Measurements from ENCODE around the gene MAPK8IP3. TPM values are rescaled to one million over a fixed set of nuclear protein-coding genes. Genes with fewer than 3 reads are reported as not detected.

Gene MAPK8IP3
- total RNA-seq, 2 experiments from 2014 or later = 290 to 297 TPM

DNA sequence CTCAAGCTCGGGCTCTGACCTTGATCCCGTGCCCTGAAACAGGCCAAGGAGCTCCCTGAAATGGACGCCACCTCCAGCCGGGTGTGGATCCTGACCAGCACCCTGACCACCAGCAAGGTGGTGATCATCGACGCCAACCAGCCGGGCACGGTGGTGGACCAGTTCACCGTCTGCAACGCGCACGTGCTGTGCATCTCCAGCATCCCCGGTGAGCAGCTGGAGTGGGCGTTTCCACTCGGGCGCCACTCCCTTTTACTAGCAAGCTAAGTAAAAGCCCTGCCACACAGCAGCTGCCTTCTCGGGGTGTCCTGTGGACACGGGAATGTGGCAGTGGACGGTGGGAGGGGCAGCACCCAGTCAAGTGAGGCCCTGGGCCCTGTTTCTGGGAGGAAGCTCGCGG lies 59.0 kb downstream of the MAPK8IP3 start:
- DNase-seq = no peak
- POLR2A ChIA-PET = interaction anchor here (1.3 to 1.9 kb wide), 3 partner anchors 9 to 59 kb away, joined by 3 to 7 read pairs (median 5); partner anchors contain the start of genes MAPK8IP3, NUBP2 and SPSB3
- H3K27me3 ChIP-seq (ENCODE audit: control insufficient read depth in 1 of 2, insufficient read depth in 2 of 2, low read length in 2 of 2) = no peaks in the 10 kb centered on the region
- TF ChIP-seq, protein P1, sequence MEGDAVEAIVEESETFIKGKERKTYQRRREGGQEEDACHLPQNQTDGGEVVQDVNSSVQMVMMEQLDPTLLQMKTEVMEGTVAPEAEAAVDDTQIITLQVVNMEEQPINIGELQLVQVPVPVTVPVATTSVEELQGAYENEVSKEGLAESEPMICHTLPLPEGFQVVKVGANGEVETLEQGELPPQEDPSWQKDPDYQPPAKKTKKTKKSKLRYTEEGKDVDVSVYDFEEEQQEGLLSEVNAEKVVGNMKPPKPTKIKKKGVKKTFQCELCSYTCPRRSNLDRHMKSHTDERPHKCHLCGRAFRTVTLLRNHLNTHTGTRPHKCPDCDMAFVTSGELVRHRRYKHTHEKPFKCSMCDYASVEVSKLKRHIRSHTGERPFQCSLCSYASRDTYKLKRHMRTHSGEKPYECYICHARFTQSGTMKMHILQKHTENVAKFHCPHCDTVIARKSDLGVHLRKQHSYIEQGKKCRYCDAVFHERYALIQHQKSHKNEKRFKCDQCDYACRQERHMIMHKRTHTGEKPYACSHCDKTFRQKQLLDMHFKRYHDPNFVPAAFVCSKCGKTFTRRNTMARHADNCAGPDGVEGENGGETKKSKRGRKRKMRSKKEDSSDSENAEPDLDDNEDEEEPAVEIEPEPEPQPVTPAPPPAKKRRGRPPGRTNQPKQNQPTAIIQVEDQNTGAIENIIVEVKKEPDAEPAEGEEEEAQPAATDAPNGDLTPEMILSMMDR (IDR thresholded peaks at IDR 0.05) = no peak
- peaks cover 2% of the 10 kb centered on the region for H3K4me1 Mint-ChIP-seq (ENCODE audit: low read depth)
- H3K9me3 ChIP-seq (ENCODE audit: control insufficient read depth in 1 of 2, insufficient read depth in 1 of 2, low read length in 2 of 2) = no peaks in the 10 kb centered on the region
- peaks cover 3% of the 10 kb centered on the region for H3K4me1 ChIP-seq (ENCODE audit: insufficient read depth, low read length)
- no peak overlapping the region for H3K27ac Mint-ChIP-seq
- intact Hi-C loops (cut with DNase I, micrococcal nuclease) = loop anchor here in 1 of 2 experiments (5.0 kb wide), 1 partner anchor 177 kb away; the partner anchor contains the start of gene MSRB1
- H3K27me3 Mint-ChIP-seq = no peaks in the 10 kb centered on the region
- H3K27ac ChIP-seq (ENCODE audit: low read depth in 1 of 2, low read length in 2 of 2) = no peak overlapping the region
- H3K36me3 Mint-ChIP-seq (ENCODE audit: low read depth) = peaks cover 32% of the 10 kb centered on the region
- H3K9me3 Mint-ChIP-seq = no peaks in the 10 kb centered on the region
- no peak for ATAC-seq (ENCODE audit: poor library complexity)
- H3K36me3 ChIP-seq (ENCODE audit: insufficient read depth, low read length) = peaks cover 72% of the 10 kb centered on the region
- no peak overlapping the region for H3K4me3 Mint-ChIP-seq
- H3K4me3 ChIP-seq (ENCODE audit: low read length) = no peak overlapping the region
- CTCF ChIA-PET = interaction anchor here (0.9 kb wide), 1 partner anchor 59 kb away, joined by 3 read pairs; no protein-coding TSS in a partner anchor

DNA sequence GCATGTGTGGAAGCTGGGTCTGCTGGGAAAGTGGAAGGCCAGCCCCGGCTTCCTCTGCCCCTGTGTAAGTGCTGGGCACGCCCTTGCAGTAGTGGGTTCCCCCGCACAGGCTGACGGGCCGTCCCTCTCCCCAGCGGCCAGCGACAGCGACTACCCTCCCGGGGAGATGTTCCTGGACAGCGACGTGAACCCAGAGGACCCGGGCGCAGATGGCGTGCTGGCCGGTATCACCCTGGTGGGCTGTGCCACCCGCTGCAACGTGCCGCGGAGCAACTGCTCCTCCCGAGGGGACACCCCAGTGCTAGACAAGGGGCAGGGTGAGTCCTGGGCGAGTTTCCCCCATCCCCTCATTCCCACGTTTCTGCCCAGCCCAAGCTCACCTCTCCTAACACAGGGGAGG lies 59.8 kb downstream of the MAPK8IP3 start:
- Histone ChIP-seq H3K27ac (ENCODE audit: low read depth in 1 of 2, low read length in 2 of 2) (no peak overlapping the region), H3K9me3 (ENCODE audit: control insufficient read depth in 1 of 2, insufficient read depth in 1 of 2, low read length in 2 of 2) (no peaks in the 10 kb centered on the region), H3K36me3 (ENCODE audit: insufficient read depth, low read length) (peaks cover 68% of the 10 kb centered on the region), H3K4me1 (ENCODE audit: insufficient read depth, low read length) (peaks cover 12% of the 10 kb centered on the region), H3K4me3 (ENCODE audit: low read length) (no peak overlapping the region), H3K27me3 (ENCODE audit: control insufficient read depth in 1 of 2, insufficient read depth in 2 of 2, low read length in 2 of 2) (no peaks in the 10 kb centered on the region)
- Mint-ChIP-seq H3K9me3 (no peaks in the 10 kb centered on the region), H3K27me3 (no peaks in the 10 kb centered on the region), H3K27ac (no peak overlapping the region), H3K4me1 (ENCODE audit: low read depth) (peaks cover 5% of the 10 kb centered on the region), H3K36me3 (ENCODE audit: low read depth) (peaks cover 36% of the 10 kb centered on the region), H3K4me3 (peak overlapping the region; percentile 4)
- DNase-seq (no peak), ATAC-seq (ENCODE audit: poor library complexity) (no peak)
- intact Hi-C loops (cut with DNase I, micrococcal nuclease) = loop anchor here in 1 of 2 experiments (5.0 kb wide), 1 partner anchor 176 kb away; the partner anchor contains the start of gene MSRB1
- TF ChIP-seq, protein P1 (IDR thresholded peaks at IDR 0.05) = no peak
- ChIA-PET POLR2A (interaction anchor here (1.6 to 1.9 kb wide), 2 partner anchors 17 to 60 kb away, joined by 5 to 7 read pairs; partner anchors contain the start of genes MAPK8IP3, NUBP2 and SPSB3), CTCF (no interaction called here)

DNA sequence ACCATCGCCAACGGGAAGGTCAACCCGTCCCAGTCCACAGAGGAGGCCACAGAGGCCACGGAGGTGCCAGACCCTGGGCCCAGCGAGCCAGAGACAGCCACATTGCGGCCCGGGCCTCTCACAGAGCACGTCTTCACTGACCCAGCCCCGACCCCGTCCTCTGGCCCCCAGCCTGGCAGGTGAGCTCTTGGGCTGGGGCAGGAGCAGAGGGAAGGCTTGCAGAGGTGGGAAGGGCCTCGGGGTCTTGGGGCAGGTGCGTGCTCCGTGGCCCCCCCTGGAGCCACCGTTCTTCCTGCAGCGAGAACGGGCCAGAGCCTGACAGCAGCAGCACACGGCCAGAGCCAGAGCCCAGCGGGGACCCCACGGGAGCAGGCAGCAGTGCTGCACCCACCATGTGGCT lies 60.2 kb downstream of the MAPK8IP3 start:
- no peaks in the 10 kb centered on the region for H3K27me3 ChIP-seq (ENCODE audit: control insufficient read depth in 1 of 2, insufficient read depth in 2 of 2, low read length in 2 of 2)
- ChIA-PET CTCF (no interaction called here), POLR2A (no interaction called here)
- no peaks in the 10 kb centered on the region for H3K9me3 ChIP-seq (ENCODE audit: control insufficient read depth in 1 of 2, insufficient read depth in 1 of 2, low read length in 2 of 2)
- peaks cover 64% of the 10 kb centered on the region for H3K36me3 ChIP-seq (ENCODE audit: insufficient read depth, low read length)
- intact Hi-C loops (cut with DNase I, micrococcal nuclease) = loop anchor here in 1 of 2 experiments (5.0 kb wide), 1 partner anchor 176 kb away; the partner anchor contains the start of gene MSRB1
- Mint-ChIP-seq H3K27me3 (no peaks in the 10 kb centered on the region), H3K9me3 (no peaks in the 10 kb centered on the region), H3K4me1 (ENCODE audit: low read depth) (peaks cover 5% of the 10 kb centered on the region), H3K4me3 (peak overlapping the region; percentile 4), H3K27ac (no peak overlapping the region), H3K36me3 (ENCODE audit: low read depth) (peaks cover 33% of the 10 kb centered on the region)
- no peak overlapping the region for H3K4me3 ChIP-seq (ENCODE audit: low read length)
- peaks cover 14% of the 10 kb centered on the region for H3K4me1 ChIP-seq (ENCODE audit: insufficient read depth, low read length)
- ATAC-seq (ENCODE audit: poor library complexity) (no peak), DNase-seq (no peak)
- no peak overlapping the region for H3K27ac ChIP-seq (ENCODE audit: low read depth in 1 of 2, low read length in 2 of 2)
- TF ChIP-seq, protein P1 (IDR thresholded peaks at IDR 0.05) = no peak
